Keratinocyte (primary cell): ENCODE data around the gene SELPLG. TPM values are rescaled to one million over a fixed set of nuclear protein-coding genes. Genes with fewer than 3 reads are reported as not detected.

Experiments
- DNase-seq: peaks from one replicate; pipeline ENCODE4 v3.0.0-alpha.2; 2011; ENCODE audit warnings: low read depth, missing footprints, low spot score
- FAIRE-seq: peaks from 2 replicates; lab custom pipeline; 2011; peaks lifted over from hg19 to GRCh38; lab: Jason Lieb, UNC
- H2AFZ ChIP-seq: 2 replicates; pipeline ENCODE4 v1.6.0; 2012; ENCODE audit warnings: low read length, control low read depth, inconsistent platforms; ENCODE audit not compliant: control insufficient read depth
- H3K27ac ChIP-seq: 2 replicates; pipeline ENCODE4 v1.5.1; 2011; ENCODE audit warnings: low read length; ENCODE audit not compliant: control insufficient read depth, insufficient read depth
- H3K27me3 ChIP-seq: 3 replicates; pipeline ENCODE4 v1.6.0; 2011; ENCODE audit warnings: low read length; ENCODE audit not compliant: control insufficient read depth, insufficient read depth; ENCODE audit errors: extremely low read depth
- H3K36me3 ChIP-seq, 2 experiments: 2 replicates in 1 of 2; 3 replicates in 1 of 2; pipeline ENCODE4 v1.5.1; 2011; ENCODE audit warnings: low read length in 2 of 2, mild to moderate bottlenecking in 1 of 2; ENCODE audit not compliant: control insufficient read depth in 2 of 2, insufficient read depth in 2 of 2; ENCODE audit errors: extremely low read depth in 1 of 2
- H3K4me1 ChIP-seq: 3 replicates; pipeline ENCODE4 v1.5.1; 2011; ENCODE audit warnings: low read length; ENCODE audit not compliant: control insufficient read depth, insufficient read depth; ENCODE audit errors: extremely low read depth
- H3K4me2 ChIP-seq: 3 replicates; pipeline ENCODE4 v1.6.0; 2011; ENCODE audit warnings: low read depth, low read length; ENCODE audit not compliant: control insufficient read depth, insufficient read depth; ENCODE audit errors: extremely low read depth
- H3K4me3 ChIP-seq, 3 experiments: fragments of 200-600 bp in 1 of 3; sonication (generic) in 1 of 3; 2 replicates in 2 of 3; 3 replicates in 1 of 3; pipeline ENCODE4 v1.5.1; 2011 to 2016; ENCODE audit warnings: low read length in 3 of 3, mild to moderate bottlenecking in 3 of 3, control low read depth in 2 of 3, inconsistent platforms in 1 of 3, low read depth in 1 of 3, mixed read lengths in 1 of 3, mixed run types in 1 of 3, moderate library complexity in 1 of 3; ENCODE audit not compliant: control insufficient read depth in 2 of 3, insufficient read depth in 2 of 3; ENCODE audit errors: extremely low read depth in 1 of 3
- H3K79me2 ChIP-seq: 2 replicates; pipeline ENCODE4 v1.6.0; 2012; ENCODE audit warnings: low read length; ENCODE audit not compliant: control insufficient read depth, insufficient read depth
- H3K9ac ChIP-seq: 3 replicates; pipeline ENCODE4 v1.6.0; 2011; ENCODE audit warnings: low read length; ENCODE audit not compliant: control insufficient read depth, insufficient read depth; ENCODE audit errors: extremely low read depth
- H3K9me1 ChIP-seq: 3 replicates; pipeline ENCODE4 v1.6.0; 2011; ENCODE audit warnings: low read length; ENCODE audit not compliant: control insufficient read depth, insufficient read depth; ENCODE audit errors: extremely low read depth
- H3K9me3 ChIP-seq: 2 replicates; pipeline ENCODE4 v1.5.1; 2012; ENCODE audit warnings: low read depth, low read length; ENCODE audit not compliant: control insufficient read depth
- H4K20me1 ChIP-seq: 3 replicates; pipeline ENCODE4 v1.6.0; 2011; ENCODE audit warnings: low read length; ENCODE audit not compliant: control insufficient read depth, insufficient read depth; ENCODE audit errors: extremely low read depth
- EZH2 ChIP-seq: IDR thresholded peaks from one replicate; pipeline ENCODE4 v1.6.1; 2012; ENCODE audit warnings: inconsistent platforms, mild to moderate bottlenecking, low read length, moderate library complexity
- dilution Hi-C: fragments of 300-500 bp; cut with MboI; formaldehyde crosslinking; loops from one replicate; pipeline ENCODE4 v1.7.0; 2020; ENCODE audit warnings: low sequenced_read_pairs; ENCODE audit not compliant: extremely low pct_ligation_motif_present
- polyA plus RNA-seq, 5 experiments: library from polyadenylated mRNA; depleted of rRNA in 3 of 5; stranded (reverse) in 3 of 5; stranded (forward) in 1 of 5; unstranded in 1 of 5; fragments of >200 nt; gene quantifications; 1 replicate in 1 of 5; 2 replicates in 3 of 5; 3 replicates in 1 of 5; pipeline versions ENCODE4 v1.2.1 to v1.2.3, GENCODE V29; 2011 to 2012; ENCODE audit warnings: missing spikeins in 2 of 5, low read depth in 1 of 5, low replicate concordance in 1 of 5
- TF ChIP-seq, protein P1 (sequence below), 3 experiments: IDR thresholded peaks in 1 of 3; conservative IDR thresholded peaks in 1 of 3; optimal IDR thresholded peaks in 1 of 3; 2 replicates in 2 of 3; 3 replicates in 1 of 3; pipeline versions ENCODE3 to v1.5.1; 2011; ENCODE audit warnings: low read length in 3 of 3, mild to moderate bottlenecking in 3 of 3, moderate library complexity in 2 of 3, control low read depth in 1 of 3, inconsistent platforms in 1 of 3; ENCODE audit not compliant: insufficient read depth in 2 of 3; ENCODE audit errors: extremely low read depth in 1 of 3

The SELPLG gene
- polyA plus RNA-seq, 1 donor (not counting 4 experiments of a cell fraction or from before 2014, with no cell fraction given) = 0.80 TPM

DNA sequence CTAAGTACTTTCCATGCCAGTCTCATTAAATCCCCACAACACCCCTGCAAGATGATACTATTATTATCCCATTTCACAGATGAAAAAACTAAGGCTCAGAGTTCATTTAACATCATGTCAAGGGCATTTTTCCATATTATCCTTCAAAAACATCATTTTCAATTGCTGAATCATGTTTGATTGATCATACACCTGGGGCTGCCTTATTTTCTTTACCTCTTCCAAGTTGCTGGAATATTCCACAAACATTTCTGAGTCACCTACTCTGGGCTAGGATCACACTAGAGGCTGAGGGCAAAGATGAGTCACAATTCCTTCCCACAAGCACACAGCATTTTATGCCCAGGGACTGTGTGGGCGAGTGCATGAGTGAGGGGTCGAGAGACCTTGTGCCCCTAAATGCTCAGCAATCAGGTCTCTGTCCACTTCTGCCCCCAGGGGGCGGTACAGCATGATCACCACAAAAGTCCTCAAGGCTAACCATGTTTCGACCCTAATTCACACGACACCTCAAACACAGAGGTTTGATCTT, 21.7 kb downstream of the SELPLG start:
- TF ChIP-seq EZH2 = no peak
- TF ChIP-seq, protein P1, sequence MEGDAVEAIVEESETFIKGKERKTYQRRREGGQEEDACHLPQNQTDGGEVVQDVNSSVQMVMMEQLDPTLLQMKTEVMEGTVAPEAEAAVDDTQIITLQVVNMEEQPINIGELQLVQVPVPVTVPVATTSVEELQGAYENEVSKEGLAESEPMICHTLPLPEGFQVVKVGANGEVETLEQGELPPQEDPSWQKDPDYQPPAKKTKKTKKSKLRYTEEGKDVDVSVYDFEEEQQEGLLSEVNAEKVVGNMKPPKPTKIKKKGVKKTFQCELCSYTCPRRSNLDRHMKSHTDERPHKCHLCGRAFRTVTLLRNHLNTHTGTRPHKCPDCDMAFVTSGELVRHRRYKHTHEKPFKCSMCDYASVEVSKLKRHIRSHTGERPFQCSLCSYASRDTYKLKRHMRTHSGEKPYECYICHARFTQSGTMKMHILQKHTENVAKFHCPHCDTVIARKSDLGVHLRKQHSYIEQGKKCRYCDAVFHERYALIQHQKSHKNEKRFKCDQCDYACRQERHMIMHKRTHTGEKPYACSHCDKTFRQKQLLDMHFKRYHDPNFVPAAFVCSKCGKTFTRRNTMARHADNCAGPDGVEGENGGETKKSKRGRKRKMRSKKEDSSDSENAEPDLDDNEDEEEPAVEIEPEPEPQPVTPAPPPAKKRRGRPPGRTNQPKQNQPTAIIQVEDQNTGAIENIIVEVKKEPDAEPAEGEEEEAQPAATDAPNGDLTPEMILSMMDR (optimal IDR thresholded peaks at IDR 0.05 in 1 of 3, IDR thresholded peaks at IDR 0.05 in 1 of 3, conservative IDR thresholded peaks at IDR 0.05 in 1 of 3; ENCODE audit: extremely low read depth in 1 of 3, insufficient read depth in 2 of 3, low read length in 3 of 3) = peak; percentile 13 to 45 (median 40)
- Histone ChIP-seq H3K4me2 (no peak overlapping the region), H3K27me3 (no peaks in the 10 kb centered on the region), H3K9me3 (peaks cover 2% of the 10 kb centered on the region), H3K9ac (no peak overlapping the region), H3K9me1 (no peaks in the 10 kb centered on the region), H3K79me2 (no peaks in the 10 kb centered on the region), H3K27ac (no peak overlapping the region), H3K4me3 (no peak overlapping the region), H3K36me3 (no peaks in the 10 kb centered on the region), H2AFZ (no peak overlapping the region), H3K4me1 (peaks cover 6% of the 10 kb centered on the region), H4K20me1 (no peaks in the 10 kb centered on the region)
- DNase-seq (peak; percentile 71), FAIRE-seq (peak; percentile 90)
- dilution Hi-C loops = no loop called here

DNA sequence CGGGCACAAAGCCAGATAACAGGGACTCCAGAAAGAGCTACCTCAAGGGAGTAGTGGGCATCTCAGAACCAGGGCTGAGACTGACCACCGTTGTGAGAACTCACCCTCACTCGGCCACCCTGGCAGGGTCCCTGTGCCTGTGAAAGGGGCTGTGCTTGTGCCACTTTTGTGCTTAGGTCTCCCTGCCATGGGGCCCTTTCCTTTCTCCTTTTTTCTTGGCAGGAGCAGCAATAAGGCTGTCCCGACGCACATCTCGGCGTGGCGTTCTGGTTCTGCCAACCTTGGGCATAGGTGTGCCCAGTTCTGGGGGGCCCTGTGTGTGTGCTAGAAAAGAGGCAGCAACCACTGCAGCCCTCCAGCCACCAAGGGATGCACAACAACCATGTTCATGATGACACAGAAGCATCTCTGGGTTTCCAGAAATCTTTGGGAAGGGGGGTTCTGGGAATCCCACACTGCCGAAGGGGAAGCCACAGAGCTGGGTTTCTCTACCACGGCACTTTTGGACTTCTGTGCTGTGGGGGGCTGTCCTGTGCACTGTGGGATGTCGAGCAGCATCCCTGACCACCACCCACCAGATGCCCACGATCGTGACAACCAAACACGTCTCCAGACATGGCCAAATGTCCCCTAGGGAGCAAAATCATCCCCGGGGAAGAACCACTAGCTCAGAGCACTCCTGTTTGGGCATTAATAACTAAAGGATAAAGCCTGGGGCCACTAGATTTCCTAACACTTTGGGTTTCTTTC, 22.7 kb downstream of the SELPLG start:
- no peak for TF ChIP-seq EZH2
- TF ChIP-seq, protein P1 (optimal IDR thresholded peaks at IDR 0.05 in 1 of 3, IDR thresholded peaks at IDR 0.05 in 1 of 3, conservative IDR thresholded peaks at IDR 0.05 in 1 of 3; ENCODE audit: extremely low read depth in 1 of 3, insufficient read depth in 2 of 3, low read length in 3 of 3) = no peak
- Histone ChIP-seq H3K9ac (no peak overlapping the region), H3K4me1 (peaks cover 6% of the 10 kb centered on the region), H3K9me3 (peaks cover 2% of the 10 kb centered on the region), H3K4me2 (no peak overlapping the region), H3K4me3 (no peak overlapping the region), H3K9me1 (no peaks in the 10 kb centered on the region), H4K20me1 (no peaks in the 10 kb centered on the region), H3K36me3 (no peaks in the 10 kb centered on the region), H3K79me2 (no peaks in the 10 kb centered on the region), H3K27ac (no peak overlapping the region), H3K27me3 (no peaks in the 10 kb centered on the region), H2AFZ (no peak overlapping the region)
- FAIRE-seq (no peak), DNase-seq (no peak)
- dilution Hi-C loops = no loop called here
